Keratinocyte (primary cell): ENCODE data around the gene LOXL4. TPM values are rescaled to one million over a fixed set of nuclear protein-coding genes. Genes with fewer than 3 reads are reported as not detected.

Source experiments
- DNase-seq: peaks from one replicate; pipeline ENCODE4 v3.0.0-alpha.2; 2011; ENCODE audit warnings: low read depth, missing footprints, low spot score
- FAIRE-seq: peaks from 2 replicates; lab custom pipeline; 2011; peaks lifted over from hg19 to GRCh38; lab: Jason Lieb, UNC
- H2AFZ ChIP-seq: 2 replicates; pipeline ENCODE4 v1.6.0; 2012; ENCODE audit warnings: low read length, control low read depth, inconsistent platforms; ENCODE audit not compliant: control insufficient read depth
- H3K27ac ChIP-seq: 2 replicates; pipeline ENCODE4 v1.5.1; 2011; ENCODE audit warnings: low read length; ENCODE audit not compliant: control insufficient read depth, insufficient read depth
- H3K27me3 ChIP-seq: 3 replicates; pipeline ENCODE4 v1.6.0; 2011; ENCODE audit warnings: low read length; ENCODE audit not compliant: control insufficient read depth, insufficient read depth; ENCODE audit errors: extremely low read depth
- H3K36me3 ChIP-seq, 2 experiments: 2 replicates in 1 of 2; 3 replicates in 1 of 2; pipeline ENCODE4 v1.5.1; 2011; ENCODE audit warnings: low read length in 2 of 2, mild to moderate bottlenecking in 1 of 2; ENCODE audit not compliant: control insufficient read depth in 2 of 2, insufficient read depth in 2 of 2; ENCODE audit errors: extremely low read depth in 1 of 2
- H3K4me1 ChIP-seq: 3 replicates; pipeline ENCODE4 v1.5.1; 2011; ENCODE audit warnings: low read length; ENCODE audit not compliant: control insufficient read depth, insufficient read depth; ENCODE audit errors: extremely low read depth
- H3K4me2 ChIP-seq: 3 replicates; pipeline ENCODE4 v1.6.0; 2011; ENCODE audit warnings: low read depth, low read length; ENCODE audit not compliant: control insufficient read depth, insufficient read depth; ENCODE audit errors: extremely low read depth
- H3K4me3 ChIP-seq, 3 experiments: fragments of 200-600 bp in 1 of 3; sonication (generic) in 1 of 3; 2 replicates in 2 of 3; 3 replicates in 1 of 3; pipeline ENCODE4 v1.5.1; 2011 to 2016; ENCODE audit warnings: low read length in 3 of 3, mild to moderate bottlenecking in 3 of 3, control low read depth in 2 of 3, inconsistent platforms in 1 of 3, low read depth in 1 of 3, mixed read lengths in 1 of 3, mixed run types in 1 of 3, moderate library complexity in 1 of 3; ENCODE audit not compliant: control insufficient read depth in 2 of 3, insufficient read depth in 2 of 3; ENCODE audit errors: extremely low read depth in 1 of 3
- H3K79me2 ChIP-seq: 2 replicates; pipeline ENCODE4 v1.6.0; 2012; ENCODE audit warnings: low read length; ENCODE audit not compliant: control insufficient read depth, insufficient read depth
- H3K9ac ChIP-seq: 3 replicates; pipeline ENCODE4 v1.6.0; 2011; ENCODE audit warnings: low read length; ENCODE audit not compliant: control insufficient read depth, insufficient read depth; ENCODE audit errors: extremely low read depth
- H3K9me1 ChIP-seq: 3 replicates; pipeline ENCODE4 v1.6.0; 2011; ENCODE audit warnings: low read length; ENCODE audit not compliant: control insufficient read depth, insufficient read depth; ENCODE audit errors: extremely low read depth
- H3K9me3 ChIP-seq: 2 replicates; pipeline ENCODE4 v1.5.1; 2012; ENCODE audit warnings: low read depth, low read length; ENCODE audit not compliant: control insufficient read depth
- H4K20me1 ChIP-seq: 3 replicates; pipeline ENCODE4 v1.6.0; 2011; ENCODE audit warnings: low read length; ENCODE audit not compliant: control insufficient read depth, insufficient read depth; ENCODE audit errors: extremely low read depth
- EZH2 ChIP-seq: IDR thresholded peaks from one replicate; pipeline ENCODE4 v1.6.1; 2012; ENCODE audit warnings: inconsistent platforms, mild to moderate bottlenecking, low read length, moderate library complexity
- dilution Hi-C: fragments of 300-500 bp; cut with MboI; formaldehyde crosslinking; loops from one replicate; pipeline ENCODE4 v1.7.0; 2020; ENCODE audit warnings: low sequenced_read_pairs; ENCODE audit not compliant: extremely low pct_ligation_motif_present
- polyA plus RNA-seq, 5 experiments: library from polyadenylated mRNA; depleted of rRNA in 3 of 5; stranded (reverse) in 3 of 5; stranded (forward) in 1 of 5; unstranded in 1 of 5; fragments of >200 nt; gene quantifications; 1 replicate in 1 of 5; 2 replicates in 3 of 5; 3 replicates in 1 of 5; pipeline versions ENCODE4 v1.2.1 to v1.2.3, GENCODE V29; 2011 to 2012; ENCODE audit warnings: missing spikeins in 2 of 5, low read depth in 1 of 5, low replicate concordance in 1 of 5
- TF ChIP-seq, protein P1 (sequence below), 3 experiments: IDR thresholded peaks in 1 of 3; conservative IDR thresholded peaks in 1 of 3; optimal IDR thresholded peaks in 1 of 3; 2 replicates in 2 of 3; 3 replicates in 1 of 3; pipeline versions ENCODE3 to v1.5.1; 2011; ENCODE audit warnings: low read length in 3 of 3, mild to moderate bottlenecking in 3 of 3, moderate library complexity in 2 of 3, control low read depth in 1 of 3, inconsistent platforms in 1 of 3; ENCODE audit not compliant: insufficient read depth in 2 of 3; ENCODE audit errors: extremely low read depth in 1 of 3

Gene LOXL4
- polyA plus RNA-seq, 1 donor (not counting 4 experiments of a cell fraction or from before 2014, with no cell fraction given) = 0.01 TPM

DNA sequence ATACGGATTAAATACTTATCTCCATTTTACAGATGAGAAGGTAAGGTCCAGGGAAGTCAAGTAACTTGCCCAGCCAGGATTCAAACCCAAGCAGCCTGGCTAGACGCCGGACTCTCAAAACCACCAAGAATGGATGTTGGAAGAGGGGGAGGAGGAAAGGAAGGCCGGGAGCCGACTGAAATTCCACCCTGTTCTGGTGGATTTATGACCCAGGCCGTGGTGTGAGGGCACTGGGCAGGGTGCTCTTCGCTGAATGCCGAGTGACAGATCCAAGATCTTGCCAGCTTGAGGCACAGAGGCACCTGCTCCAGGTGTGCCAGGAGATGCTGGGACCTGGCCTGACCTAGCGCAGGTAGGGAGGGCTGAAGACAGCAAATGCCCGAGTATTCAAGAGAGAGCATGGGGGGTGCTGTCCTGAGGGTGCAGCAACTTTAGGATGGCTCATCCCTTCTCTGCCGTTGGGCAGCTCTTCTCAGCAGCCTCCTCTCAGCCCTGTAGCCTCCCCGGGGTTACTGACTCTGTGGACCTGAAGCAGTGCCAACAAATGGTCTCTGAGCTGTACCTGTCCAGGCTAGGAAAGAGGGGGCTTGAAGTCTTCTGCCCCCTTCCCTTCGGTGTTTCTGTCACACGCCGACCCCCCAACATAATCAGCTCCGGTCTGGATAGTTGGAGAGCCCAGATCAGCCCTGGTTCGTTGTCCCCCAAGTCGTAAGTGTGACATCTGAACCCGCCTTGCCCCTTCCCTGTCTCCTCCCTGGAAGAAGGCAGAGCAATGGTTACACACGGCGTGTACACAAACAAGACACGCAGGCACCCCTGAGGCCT lies 713 bp downstream of the LOXL4 start:
- H3K27ac ChIP-seq = no peak overlapping the region
- H3K27me3 ChIP-seq = peaks cover 13% of the 10 kb centered on the region

DNA sequence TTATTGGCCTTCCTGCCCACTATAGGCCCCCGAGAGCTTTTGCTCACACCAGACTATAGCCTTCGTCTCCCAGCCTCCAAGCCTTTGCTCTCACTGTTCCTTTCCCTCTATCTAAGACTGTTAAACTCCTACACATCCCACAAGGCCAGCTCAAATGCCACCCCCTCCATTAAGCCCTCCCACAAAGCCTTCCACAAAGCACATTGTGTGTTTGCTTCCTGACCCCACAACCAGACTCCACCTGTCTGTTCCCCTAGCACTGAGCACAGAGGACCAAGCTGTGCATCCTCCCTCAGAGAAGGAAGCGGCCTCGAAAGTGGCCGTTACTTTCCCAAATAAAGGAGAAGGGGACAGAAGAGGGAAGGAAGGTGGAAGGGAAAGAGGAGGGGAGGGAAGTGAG lies 1.3 kb downstream of the LOXL4 start:
- Histone ChIP-seq H4K20me1 (no peaks in the 10 kb centered on the region), H3K9ac (no peak overlapping the region), H3K4me2 (no peak overlapping the region), H2AFZ (no peak overlapping the region), H3K4me3 (no peak overlapping the region), H3K27ac (no peak overlapping the region), H3K4me1 (peaks cover 17% of the 10 kb centered on the region), H3K36me3 (no peaks in the 10 kb centered on the region), H3K9me3 (no peaks in the 10 kb centered on the region), H3K9me1 (no peaks in the 10 kb centered on the region), H3K27me3 (peaks cover 13% of the 10 kb centered on the region), H3K79me2 (no peaks in the 10 kb centered on the region)
- no peak for DNase-seq
- TF ChIP-seq EZH2 = no peak
- TF ChIP-seq, protein P1, sequence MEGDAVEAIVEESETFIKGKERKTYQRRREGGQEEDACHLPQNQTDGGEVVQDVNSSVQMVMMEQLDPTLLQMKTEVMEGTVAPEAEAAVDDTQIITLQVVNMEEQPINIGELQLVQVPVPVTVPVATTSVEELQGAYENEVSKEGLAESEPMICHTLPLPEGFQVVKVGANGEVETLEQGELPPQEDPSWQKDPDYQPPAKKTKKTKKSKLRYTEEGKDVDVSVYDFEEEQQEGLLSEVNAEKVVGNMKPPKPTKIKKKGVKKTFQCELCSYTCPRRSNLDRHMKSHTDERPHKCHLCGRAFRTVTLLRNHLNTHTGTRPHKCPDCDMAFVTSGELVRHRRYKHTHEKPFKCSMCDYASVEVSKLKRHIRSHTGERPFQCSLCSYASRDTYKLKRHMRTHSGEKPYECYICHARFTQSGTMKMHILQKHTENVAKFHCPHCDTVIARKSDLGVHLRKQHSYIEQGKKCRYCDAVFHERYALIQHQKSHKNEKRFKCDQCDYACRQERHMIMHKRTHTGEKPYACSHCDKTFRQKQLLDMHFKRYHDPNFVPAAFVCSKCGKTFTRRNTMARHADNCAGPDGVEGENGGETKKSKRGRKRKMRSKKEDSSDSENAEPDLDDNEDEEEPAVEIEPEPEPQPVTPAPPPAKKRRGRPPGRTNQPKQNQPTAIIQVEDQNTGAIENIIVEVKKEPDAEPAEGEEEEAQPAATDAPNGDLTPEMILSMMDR (optimal IDR thresholded peaks at IDR 0.05 in 1 of 3, IDR thresholded peaks at IDR 0.05 in 1 of 3, conservative IDR thresholded peaks at IDR 0.05 in 1 of 3; ENCODE audit: extremely low read depth in 1 of 3, insufficient read depth in 2 of 3, low read length in 3 of 3) = no peak
- FAIRE-seq = no peak
- dilution Hi-C loops = no loop called here

More for the DNA sequence above, 713 bp downstream of the LOXL4 start:
- H3K9me1 ChIP-seq = no peaks in the 10 kb centered on the region
- no peak overlapping the region for H3K4me3 ChIP-seq
- H3K4me2 ChIP-seq = no peak overlapping the region
- no peak for DNase-seq
- dilution Hi-C loops = no loop called here
- no peaks in the 10 kb centered on the region for H3K36me3 ChIP-seq
- no peak for TF ChIP-seq EZH2
- TF ChIP-seq, protein P1 (optimal IDR thresholded peaks at IDR 0.05 in 1 of 3, IDR thresholded peaks at IDR 0.05 in 1 of 3, conservative IDR thresholded peaks at IDR 0.05 in 1 of 3; ENCODE audit: extremely low read depth in 1 of 3, insufficient read depth in 2 of 3, low read length in 3 of 3) = no peak
- FAIRE-seq = no peak
- no peaks in the 10 kb centered on the region for H3K79me2 ChIP-seq
- H3K9me3 ChIP-seq = no peaks in the 10 kb centered on the region
- H2AFZ ChIP-seq = no peak overlapping the region
- H3K9ac ChIP-seq = no peak overlapping the region
- H4K20me1 ChIP-seq = no peaks in the 10 kb centered on the region
- peaks cover 17% of the 10 kb centered on the region for H3K4me1 ChIP-seq
